NT2/D1 (cell line): ENCODE results near the gene CAPN12.

Experiments used
- SUZ12 ChIP-seq: IDR thresholded peaks from 2 replicates; pipeline ENCODE4 v1.6.1; 2011; ENCODE audit not compliant: insufficient read length, insufficient read depth; ENCODE audit errors: extremely low read depth
- YY1 ChIP-seq: IDR thresholded peaks from 2 replicates; pipeline ENCODE4 v1.6.1; 2011; ENCODE audit not compliant: insufficient read length, insufficient read depth
- ZNF274 ChIP-seq: IDR thresholded peaks from 2 replicates; pipeline ENCODE4 v1.6.1; 2011; ENCODE audit warnings: mild to moderate bottlenecking, low read depth, low read length

DNA sequence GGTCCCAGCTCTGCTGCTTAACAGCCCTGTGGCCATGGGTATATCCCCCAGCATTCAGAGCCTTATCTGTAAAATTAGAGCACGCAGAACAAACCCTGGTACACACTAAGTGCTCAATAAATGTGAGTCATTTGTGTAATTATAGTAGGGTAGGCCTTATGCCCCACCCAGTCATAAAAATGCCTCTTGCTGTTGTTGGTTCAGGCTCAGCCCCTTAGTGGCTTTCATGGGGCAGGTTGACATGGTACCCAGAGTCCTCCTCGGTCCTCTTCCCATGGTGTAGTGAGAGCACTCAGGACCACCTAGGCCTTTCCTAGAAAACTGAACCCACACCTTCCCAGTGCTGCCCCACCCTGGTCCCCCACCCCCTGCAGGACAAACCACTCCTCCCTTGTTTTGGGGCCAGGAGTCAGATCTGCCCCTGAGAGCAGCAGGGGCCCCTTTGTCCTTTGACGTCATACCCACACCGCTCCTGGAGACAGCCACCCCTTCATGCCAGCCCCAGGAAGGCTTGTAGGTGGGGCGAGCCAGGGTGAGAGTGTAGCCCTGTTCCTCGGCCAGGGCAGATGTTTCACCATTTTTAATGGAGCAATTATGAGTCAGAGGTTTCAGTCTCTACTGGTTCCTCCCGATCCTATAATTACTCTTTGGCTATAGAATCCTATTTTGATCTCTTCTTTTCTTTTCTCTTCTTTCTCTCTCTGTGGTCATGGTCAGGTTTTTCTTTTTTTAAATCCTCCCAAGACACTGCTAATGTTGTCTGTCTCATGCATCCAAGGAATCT lies 60.0 kb downstream of the CAPN12 start:
- TF ChIP-seq ZNF274 (no peak), YY1 (no peak), SUZ12 (no peak)
